Glutamatergic neuron (in vitro differentiated cells): ENCODE measurements around the gene CES4A. TPM values are rescaled to one million over a fixed set of nuclear protein-coding genes. Genes with fewer than 3 reads are reported as not detected.

Experiments
- DNase-seq: peaks from one replicate; pipeline ENCODE4 v3.0.0; 2022
- H3K27ac Mint-ChIP-seq: one replicate; pipeline ENCODE4 v1.8.0; 2020; ENCODE audit warnings: mild to moderate bottlenecking, mixed read lengths, inconsistent platforms; ENCODE audit not compliant: unreplicated experiment
- H3K27me3 Mint-ChIP-seq: one replicate; pipeline ENCODE4 v1.8.0; 2020; ENCODE audit warnings: mild to moderate bottlenecking, moderate library complexity, mixed read lengths, inconsistent platforms; ENCODE audit not compliant: unreplicated experiment
- H3K36me3 Mint-ChIP-seq: one replicate; pipeline ENCODE4 v1.8.0; 2020; ENCODE audit warnings: mild to moderate bottlenecking, mixed read lengths, inconsistent platforms; ENCODE audit not compliant: unreplicated experiment
- H3K4me1 Mint-ChIP-seq: one replicate; pipeline ENCODE4 v1.8.0; 2020; ENCODE audit warnings: mild to moderate bottlenecking, low read depth, mixed read lengths, inconsistent platforms; ENCODE audit not compliant: unreplicated experiment
- H3K4me3 Mint-ChIP-seq: one replicate; pipeline ENCODE4 v1.8.0; 2020; ENCODE audit warnings: mild to moderate bottlenecking, mixed read lengths, inconsistent platforms; ENCODE audit not compliant: unreplicated experiment
- H3K9me3 Mint-ChIP-seq: one replicate; pipeline ENCODE4 v1.8.0; 2020; ENCODE audit warnings: mild to moderate bottlenecking, moderate library complexity, mixed read lengths, inconsistent platforms; ENCODE audit not compliant: unreplicated experiment
- total RNA-seq: library from RNA; stranded (reverse); fragmentation: NEBNext Ultra II Directional; extraction: Animal tissue kit (Norgen Biotek cat#: 25700); gene quantifications from one replicate; pipeline ENCODE4 v1.2.1, GENCODE V29; 2021; ENCODE audit not compliant: unreplicated experiment
- TF ChIP-seq, protein P1 (sequence below): fragments of 200-600 bp; sonication (generic); IDR thresholded peaks from one replicate; pipeline ENCODE4 v1.5.0; 2021; ENCODE audit not compliant: partially characterized antibody, unreplicated experiment

Gene CES4A
- total RNA-seq, 1 donor from 2014 or later: 3.6 TPM

DNA sequence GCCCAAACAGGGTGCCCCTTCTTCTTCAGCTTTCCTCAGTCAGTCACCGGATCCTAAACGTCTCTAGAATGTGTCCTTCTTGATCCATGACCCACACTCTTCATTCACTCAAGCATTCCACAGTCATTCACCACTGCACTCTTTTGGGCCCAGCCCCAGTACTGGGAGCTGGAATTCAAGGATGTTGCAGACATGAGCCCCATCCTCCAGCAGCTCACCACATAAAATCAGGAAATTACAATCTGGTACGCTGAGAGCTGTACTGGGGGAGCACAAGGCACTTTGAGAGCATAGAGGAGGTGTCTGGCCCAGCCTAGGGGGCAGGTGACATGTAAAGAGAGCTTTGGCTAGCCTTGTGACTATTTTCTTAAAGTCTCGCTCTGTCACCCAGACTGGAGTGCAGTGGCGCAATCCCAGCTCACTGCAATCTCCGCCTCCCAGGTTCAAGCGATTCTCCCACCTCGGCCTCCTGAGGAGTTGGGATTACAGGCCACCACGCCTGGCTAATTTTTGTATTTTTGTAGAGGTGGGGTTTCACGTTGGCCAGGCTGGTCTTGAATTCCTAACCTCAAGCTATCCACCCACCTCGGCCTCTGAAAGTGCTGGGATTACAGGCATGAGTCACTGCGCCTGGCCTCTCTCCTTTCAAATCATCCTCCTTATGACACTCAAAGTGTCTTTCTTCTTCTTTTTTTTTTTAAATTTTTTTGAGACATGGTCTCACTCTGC lies 18.7 kb downstream of the CES4A start:
- TF ChIP-seq, protein P1, sequence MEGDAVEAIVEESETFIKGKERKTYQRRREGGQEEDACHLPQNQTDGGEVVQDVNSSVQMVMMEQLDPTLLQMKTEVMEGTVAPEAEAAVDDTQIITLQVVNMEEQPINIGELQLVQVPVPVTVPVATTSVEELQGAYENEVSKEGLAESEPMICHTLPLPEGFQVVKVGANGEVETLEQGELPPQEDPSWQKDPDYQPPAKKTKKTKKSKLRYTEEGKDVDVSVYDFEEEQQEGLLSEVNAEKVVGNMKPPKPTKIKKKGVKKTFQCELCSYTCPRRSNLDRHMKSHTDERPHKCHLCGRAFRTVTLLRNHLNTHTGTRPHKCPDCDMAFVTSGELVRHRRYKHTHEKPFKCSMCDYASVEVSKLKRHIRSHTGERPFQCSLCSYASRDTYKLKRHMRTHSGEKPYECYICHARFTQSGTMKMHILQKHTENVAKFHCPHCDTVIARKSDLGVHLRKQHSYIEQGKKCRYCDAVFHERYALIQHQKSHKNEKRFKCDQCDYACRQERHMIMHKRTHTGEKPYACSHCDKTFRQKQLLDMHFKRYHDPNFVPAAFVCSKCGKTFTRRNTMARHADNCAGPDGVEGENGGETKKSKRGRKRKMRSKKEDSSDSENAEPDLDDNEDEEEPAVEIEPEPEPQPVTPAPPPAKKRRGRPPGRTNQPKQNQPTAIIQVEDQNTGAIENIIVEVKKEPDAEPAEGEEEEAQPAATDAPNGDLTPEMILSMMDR: no peak
- Mint-ChIP-seq H3K27ac (no peak overlapping the region), H3K4me3 (no peak overlapping the region), H3K9me3 (no peaks in the 10 kb centered on the region), H3K36me3 (no peaks in the 10 kb centered on the region), H3K27me3 (peaks cover 18% of the 10 kb centered on the region), H3K4me1 (no peaks in the 10 kb centered on the region)
- no peak for DNase-seq

DNA sequence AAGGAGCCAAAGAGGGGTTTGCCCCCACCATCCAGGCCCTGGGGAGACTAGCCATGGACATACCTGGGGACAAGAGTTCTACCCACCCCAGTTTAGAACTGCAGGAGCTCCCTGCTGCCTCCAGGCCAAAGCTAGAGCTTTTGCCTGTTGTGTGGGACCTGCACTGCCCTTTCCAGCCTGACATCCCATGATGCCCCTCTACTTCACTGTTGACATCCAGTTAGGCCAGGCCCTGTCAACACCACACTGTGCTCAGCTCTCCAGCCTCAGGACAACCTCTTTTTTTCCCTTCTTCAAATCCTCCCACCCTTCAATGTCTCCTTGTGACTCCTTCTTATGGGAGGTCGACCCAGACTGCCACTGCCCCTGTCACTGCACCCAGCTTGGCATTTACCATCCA lies 20.8 kb downstream of the CES4A start:
- Mint-ChIP-seq H3K27me3 (peaks cover 13% of the 10 kb centered on the region), H3K27ac (no peak overlapping the region)
- TF ChIP-seq, protein P1: no peak

DNA sequence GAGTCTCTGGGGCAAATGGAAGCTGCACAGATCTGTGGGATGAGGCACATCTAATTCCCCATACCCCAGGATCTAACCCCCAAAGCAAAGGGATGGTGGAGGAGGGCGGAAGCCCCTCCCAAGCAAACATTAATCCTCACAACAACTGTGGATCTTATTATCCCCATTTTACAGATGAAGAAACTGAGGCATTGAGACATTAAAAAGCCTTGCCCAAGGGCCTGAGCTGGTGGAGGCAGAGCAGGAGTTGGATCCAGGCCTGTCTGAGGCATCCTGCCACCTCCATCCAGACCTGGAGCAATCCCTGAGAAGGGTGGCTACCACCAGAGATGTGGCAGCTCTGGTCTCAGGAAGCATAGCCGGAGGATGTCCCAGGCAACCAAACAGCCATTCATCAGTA lies 22.9 kb downstream of the CES4A start:
- peaks cover 21% of the 10 kb centered on the region for H3K27me3 Mint-ChIP-seq

More for the DNA sequence above, 20.8 kb downstream of the CES4A start:
- no peak overlapping the region for H3K4me3 Mint-ChIP-seq
- DNase-seq: no peak
- H3K36me3 Mint-ChIP-seq: no peaks in the 10 kb centered on the region
- peaks cover 3% of the 10 kb centered on the region for H3K4me1 Mint-ChIP-seq
- H3K9me3 Mint-ChIP-seq: peaks cover 2% of the 10 kb centered on the region

DNA sequence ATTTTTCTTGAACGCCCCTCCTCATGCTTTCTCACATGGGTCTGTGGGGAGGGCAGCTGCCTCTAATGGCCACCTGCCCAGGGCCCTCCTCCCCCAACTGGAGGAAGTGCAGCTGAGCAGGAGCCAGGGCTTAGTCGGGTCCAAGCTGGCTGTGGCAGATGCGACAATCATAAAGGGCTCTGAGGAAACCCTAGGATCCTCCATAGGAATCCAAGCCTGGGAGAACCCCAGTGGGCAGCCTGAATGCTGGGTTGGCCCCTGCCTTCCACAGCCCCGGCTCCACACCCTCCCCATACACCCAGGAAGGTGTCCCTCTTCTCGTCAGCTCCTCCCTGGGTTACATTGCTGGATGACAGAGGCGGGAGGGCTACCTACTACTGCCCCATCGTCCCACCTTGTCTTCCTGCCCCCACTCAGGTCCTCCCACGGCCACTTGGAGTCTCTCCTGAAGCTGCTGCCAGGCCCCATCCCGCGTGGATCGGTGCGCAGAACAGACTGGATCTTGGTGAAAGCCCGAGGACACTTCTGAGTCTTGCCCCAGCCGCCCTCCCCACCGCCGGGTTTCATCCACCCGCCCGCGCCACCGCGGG lies 24.9 kb downstream of the CES4A start:
- peaks cover 2% of the 10 kb centered on the region for H3K9me3 Mint-ChIP-seq
- no peak overlapping the region for H3K27ac Mint-ChIP-seq
- peak; percentile 52 for DNase-seq
- peaks cover 3% of the 10 kb centered on the region for H3K4me1 Mint-ChIP-seq
- no peaks in the 10 kb centered on the region for H3K36me3 Mint-ChIP-seq
- TF ChIP-seq, protein P1: no peak
- peak overlapping the region; percentile 55 for H3K4me3 Mint-ChIP-seq
- peaks cover 22% of the 10 kb centered on the region for H3K27me3 Mint-ChIP-seq

More for the DNA sequence above, 22.9 kb downstream of the CES4A start:
- TF ChIP-seq, protein P1: no peak
- Mint-ChIP-seq H3K9me3 (peaks cover 2% of the 10 kb centered on the region), H3K36me3 (no peaks in the 10 kb centered on the region), H3K27ac (no peak overlapping the region), H3K4me1 (peaks cover 3% of the 10 kb centered on the region), H3K4me3 (no peak overlapping the region)
- DNase-seq: no peak
